A673 (cell line): ENCODE data around the gene LAMP1.

Source experiments
- EZH2 ChIP-seq: fragments of 200-600 bp; sonication (generic); IDR thresholded peaks from 2 replicates; pipeline ENCODE4 v1.6.1; 2017; ENCODE audit warnings: borderline replicate concordance, low read depth, mild to moderate bottlenecking, mixed read lengths, antibody characterized with exemption, low read length; ENCODE audit not compliant: poor library complexity, severe bottlenecking
- TF ChIP-seq, protein P1 (sequence below): fragments of 300-800, 200-600 bp; sonication (generic); conservative IDR thresholded peaks from 2 replicates; pipeline ENCODE4 v1.5.1; 2017; ENCODE audit warnings: low read depth, mild to moderate bottlenecking, antibody characterized with exemption, low read length, moderate library complexity, mixed read lengths

DNA sequence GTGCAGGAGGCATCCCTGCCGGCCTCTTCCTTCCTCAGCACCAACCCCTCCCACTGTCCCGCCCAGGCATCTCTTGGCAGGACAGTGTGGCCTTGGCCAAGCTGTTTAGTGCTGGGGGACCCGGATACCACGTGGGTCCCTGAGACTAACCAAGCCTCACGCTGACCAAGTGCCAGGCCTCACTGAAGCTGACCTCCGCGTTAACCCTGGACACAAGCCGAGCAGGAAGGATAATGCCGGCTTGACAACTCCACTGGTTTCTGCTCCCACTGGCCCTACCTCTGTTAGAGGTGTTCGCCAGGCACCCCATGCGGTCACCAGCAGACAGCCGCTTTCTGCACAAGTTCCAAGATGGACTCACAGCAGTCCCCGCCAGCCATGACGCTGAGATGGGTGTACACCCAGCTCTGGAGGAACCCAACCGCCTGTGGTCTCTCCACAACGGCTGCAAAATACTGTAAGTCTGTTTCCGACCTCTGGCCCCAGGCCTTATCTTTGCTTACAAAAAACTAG lies 54.5 kb downstream of the LAMP1 start:
- TF ChIP-seq, protein P1, sequence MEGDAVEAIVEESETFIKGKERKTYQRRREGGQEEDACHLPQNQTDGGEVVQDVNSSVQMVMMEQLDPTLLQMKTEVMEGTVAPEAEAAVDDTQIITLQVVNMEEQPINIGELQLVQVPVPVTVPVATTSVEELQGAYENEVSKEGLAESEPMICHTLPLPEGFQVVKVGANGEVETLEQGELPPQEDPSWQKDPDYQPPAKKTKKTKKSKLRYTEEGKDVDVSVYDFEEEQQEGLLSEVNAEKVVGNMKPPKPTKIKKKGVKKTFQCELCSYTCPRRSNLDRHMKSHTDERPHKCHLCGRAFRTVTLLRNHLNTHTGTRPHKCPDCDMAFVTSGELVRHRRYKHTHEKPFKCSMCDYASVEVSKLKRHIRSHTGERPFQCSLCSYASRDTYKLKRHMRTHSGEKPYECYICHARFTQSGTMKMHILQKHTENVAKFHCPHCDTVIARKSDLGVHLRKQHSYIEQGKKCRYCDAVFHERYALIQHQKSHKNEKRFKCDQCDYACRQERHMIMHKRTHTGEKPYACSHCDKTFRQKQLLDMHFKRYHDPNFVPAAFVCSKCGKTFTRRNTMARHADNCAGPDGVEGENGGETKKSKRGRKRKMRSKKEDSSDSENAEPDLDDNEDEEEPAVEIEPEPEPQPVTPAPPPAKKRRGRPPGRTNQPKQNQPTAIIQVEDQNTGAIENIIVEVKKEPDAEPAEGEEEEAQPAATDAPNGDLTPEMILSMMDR, result no peak
- no peak for TF ChIP-seq EZH2
